DMS153 treated with DMSO at 0.1 percent for 48 hours (cell line): ENCODE data around the gene YES1.
"Not testable (repeated sequence)": the region's sequence is repeated elsewhere in the genome, so short reads cannot be mapped to it uniquely, and the experiment has no call there.

Experiments used
- DNase-seq: peaks from one replicate; lab custom pipeline; 2025; ENCODE audit not compliant: unreplicated experiment; lab: John Stamatoyannopoulos, UW

Gene YES1

GRCh38 chr18:730692-731091, 81.3 kb downstream of the YES1 start:
- no peak for DNase-seq

GRCh38 chr18:730120-730519, 81.9 kb downstream of the YES1 start:
- DNase-seq, result not testable (repeated sequence)

GRCh38 chr18:725646-726045, 86.4 kb downstream of the YES1 start:
- no peak for DNase-seq

- DNase-seq, result no peak
Observed at GRCh38 chr18:723541-724080, 88.4 kb downstream of the YES1 start.

- no peak for DNase-seq
Observed at GRCh38 chr18:717003-717402, 95.0 kb downstream of the YES1 start.

- DNase-seq, result no peak
Observed at GRCh38 chr18:715626-716025, 96.4 kb downstream of the YES1 start.

GRCh38 chr18:713135-713490, 98.9 kb downstream of the YES1 start:
- DNase-seq, result no peak

GRCh38 chr18:712401-713134, 99.5 kb downstream of the YES1 start, which contains the start of gene ENOSF1:
Gene ENOSF1 (minus strand): TSS chr18:712630. CDS start chr18:712587, 43 bp downstream.
- DNase-seq, result peak; percentile 41

GRCh38 chr18:711657-712400, 100.2 kb downstream of the YES1 start:
- DNase-seq, result no peak

- DNase-seq, result no peak
Observed at GRCh38 chr18:711310-711656, 100.8 kb downstream of the YES1 start.

- no peak for DNase-seq
Observed at GRCh38 chr18:710418-711300, 101.4 kb downstream of the YES1 start.

GRCh38 chr18:709771-710170, 102.3 kb downstream of the YES1 start:
- DNase-seq, result no peak

- no peak for DNase-seq
Observed at GRCh38 chr18:708096-708495, 103.9 kb downstream of the YES1 start.

- no peak for DNase-seq
Observed at GRCh38 chr18:706405-706804, 105.6 kb downstream of the YES1 start.

- DNase-seq, result no peak
Observed at GRCh38 chr18:703213-703967, 108.7 kb downstream of the YES1 start.

GRCh38 chr18:697800-698199, 114.2 kb downstream of the YES1 start:
- no peak for DNase-seq

GRCh38 chr18:697012-697411, 115.0 kb downstream of the YES1 start:
- DNase-seq, result no peak

- no peak for DNase-seq
Observed at GRCh38 chr18:693466-694187, 118.4 kb downstream of the YES1 start.

GRCh38 chr18:692824-693223, 119.2 kb downstream of the YES1 start:
- DNase-seq, result no peak

GRCh38 chr18:688323-688722, 123.7 kb downstream of the YES1 start:
- peak; percentile 9 for DNase-seq
